Mucosa of descending colon (tissue), 3 donors: ENCODE data around the gene GLRA1. TPM values are rescaled to one million over a fixed set of nuclear protein-coding genes. Genes with fewer than 3 reads are reported as not detected.

ENCODE experiments used
- ATAC-seq: fragments of 200-7000 bp; cut with Tn5 transposase; one replicate; pipeline ENCODE4 v1.9.1; 2020; ENCODE audit warnings: mild to moderate bottlenecking, moderate library complexity
- DNase-seq, 3 donors: peaks; one replicate each; pipeline ENCODE4 v3.0.0-alpha.2; 2020
- H3K36me3 ChIP-seq: fragments of 200-600 bp; one replicate; pipeline ENCODE4 v1.8.0; 2021; ENCODE audit warnings: low read depth, mild to moderate bottlenecking
- H3K4me1 ChIP-seq: fragments of 200-600 bp; one replicate; pipeline ENCODE4 v1.8.0; 2021; ENCODE audit warnings: low read depth, mild to moderate bottlenecking
- H3K4me3 ChIP-seq: fragments of 200-600 bp; one replicate; pipeline ENCODE4 v1.8.0; 2021; ENCODE audit warnings: mild to moderate bottlenecking
- H3K9me3 ChIP-seq: fragments of 200-600 bp; one replicate; pipeline ENCODE4 v1.8.0; 2021; ENCODE audit warnings: mild to moderate bottlenecking
- CTCF ChIP-seq: fragments of 200-600 bp; IDR thresholded peaks from one replicate; pipeline ENCODE4 v1.8.0; 2022; ENCODE audit warnings: antibody characterized with exemption, mild to moderate bottlenecking
- intact Hi-C, 2 donors: fragments of 100-400 bp; cut with DNase I in 1 of 2; cut with micrococcal nuclease in 1 of 2; formaldehyde crosslinking; loops; one replicate each; pipeline versions ENCODE4 v1.11.0 to v1.11.1; 2022; cut with DNase I, micrococcal nuclease
- total RNA-seq, 3 donors: library from RNA; stranded (reverse); fragmentation: NEBNext Ultra II Directional in 2 of 3; extraction: Animal tissue kit (Norgen Biotek cat#: 25700) in 2 of 3; gene quantifications; one replicate each; pipeline versions ENCODE4 v1.2.1 to v1.2.4, GENCODE V29; 2021 to 2023
- donor health status: DM: no; HTN: no; CAD: no; lungs with moderate emphysema.
- donor health status: DM: no; HTN: no; CAD: no.
- donor health status: DM: no; HTN: yes; CAD: no.

Gene GLRA1
- total RNA-seq, 3 donors from 2014 or later: not detected

- Histone ChIP-seq H3K4me1 (no peaks in the 10 kb centered on the region), H3K36me3 (no peaks in the 10 kb centered on the region), H3K4me3 (no peak overlapping the region), H3K9me3 (no peaks in the 10 kb centered on the region)
- TF ChIP-seq CTCF: no peak
- no peak for DNase-seq
- intact Hi-C loops: no loop called here
- ATAC-seq: no peak
Measured at GRCh38 chr5:151872701-151873100, 52.0 kb downstream of the GLRA1 start.

DNA sequence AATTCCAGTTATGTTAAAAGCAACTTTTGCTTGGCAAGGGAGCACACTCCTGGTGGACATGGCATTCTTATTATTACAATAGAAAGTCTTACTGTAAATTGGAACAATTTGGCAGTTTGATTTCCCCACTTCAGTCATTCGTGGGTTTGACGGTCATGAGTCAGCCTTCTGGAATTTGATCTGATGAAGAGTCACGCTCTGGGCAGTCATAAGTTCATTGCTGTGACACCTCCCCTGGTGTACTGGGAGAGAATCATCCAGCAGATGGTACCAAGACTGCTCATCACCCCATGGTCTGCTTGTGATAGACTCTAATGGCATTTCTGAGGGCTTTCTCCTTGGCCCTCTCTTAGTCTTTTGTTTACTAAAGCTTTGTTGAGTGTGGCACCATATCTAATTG, 53.8 kb downstream of the GLRA1 start:
- peak; percentile 76 for ATAC-seq
- no peaks in the 10 kb centered on the region for H3K36me3 ChIP-seq
- no peak overlapping the region for H3K4me3 ChIP-seq
- H3K9me3 ChIP-seq: no peaks in the 10 kb centered on the region
- TF ChIP-seq CTCF: no peak
- no peaks in the 10 kb centered on the region for H3K4me1 ChIP-seq
- intact Hi-C loops: no loop called here
- peak in 1 of 3 donors; percentile 3 for DNase-seq

GRCh38 chr5:151870271-151870670, 54.4 kb downstream of the GLRA1 start:
- DNase-seq: no peak
- intact Hi-C loops: no loop called here
- TF ChIP-seq CTCF: no peak
- H3K4me3 ChIP-seq: no peak overlapping the region
- no peaks in the 10 kb centered on the region for H3K4me1 ChIP-seq
- ATAC-seq: no peak
- no peaks in the 10 kb centered on the region for H3K36me3 ChIP-seq
- H3K9me3 ChIP-seq: no peaks in the 10 kb centered on the region

DNA sequence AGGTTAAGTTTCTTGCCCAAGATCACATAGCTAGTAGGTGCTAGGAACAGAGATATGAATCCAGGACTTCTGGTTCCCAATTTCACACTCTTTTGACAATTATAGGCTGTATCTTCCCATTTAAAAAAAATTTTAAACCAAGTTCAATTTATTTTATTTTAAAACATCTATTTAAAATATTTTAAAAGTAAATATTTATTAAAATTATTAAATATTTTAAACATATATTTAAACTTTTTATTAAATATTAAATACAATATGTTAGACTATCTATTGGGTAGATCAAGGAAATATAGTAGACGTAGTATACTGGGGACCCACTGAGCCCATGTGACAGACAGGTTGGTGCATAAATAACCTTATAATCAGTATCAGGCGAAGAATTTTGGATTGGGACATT, 54.8 kb downstream of the GLRA1 start:
- TF ChIP-seq CTCF: no peak
- Histone ChIP-seq H3K4me3 (no peak overlapping the region), H3K9me3 (no peaks in the 10 kb centered on the region), H3K36me3 (no peaks in the 10 kb centered on the region), H3K4me1 (no peaks in the 10 kb centered on the region)
- no peak for ATAC-seq
- intact Hi-C loops: no loop called here
- no peak for DNase-seq

- H3K4me1 ChIP-seq: no peaks in the 10 kb centered on the region
- intact Hi-C loops: no loop called here
- no peak for DNase-seq
- no peaks in the 10 kb centered on the region for H3K9me3 ChIP-seq
- H3K4me3 ChIP-seq: no peak overlapping the region
- ATAC-seq: peak; percentile 50
- no peaks in the 10 kb centered on the region for H3K36me3 ChIP-seq
- TF ChIP-seq CTCF: no peak
Measured at GRCh38 chr5:151868451-151868850, 56.2 kb downstream of the GLRA1 start.

DNA sequence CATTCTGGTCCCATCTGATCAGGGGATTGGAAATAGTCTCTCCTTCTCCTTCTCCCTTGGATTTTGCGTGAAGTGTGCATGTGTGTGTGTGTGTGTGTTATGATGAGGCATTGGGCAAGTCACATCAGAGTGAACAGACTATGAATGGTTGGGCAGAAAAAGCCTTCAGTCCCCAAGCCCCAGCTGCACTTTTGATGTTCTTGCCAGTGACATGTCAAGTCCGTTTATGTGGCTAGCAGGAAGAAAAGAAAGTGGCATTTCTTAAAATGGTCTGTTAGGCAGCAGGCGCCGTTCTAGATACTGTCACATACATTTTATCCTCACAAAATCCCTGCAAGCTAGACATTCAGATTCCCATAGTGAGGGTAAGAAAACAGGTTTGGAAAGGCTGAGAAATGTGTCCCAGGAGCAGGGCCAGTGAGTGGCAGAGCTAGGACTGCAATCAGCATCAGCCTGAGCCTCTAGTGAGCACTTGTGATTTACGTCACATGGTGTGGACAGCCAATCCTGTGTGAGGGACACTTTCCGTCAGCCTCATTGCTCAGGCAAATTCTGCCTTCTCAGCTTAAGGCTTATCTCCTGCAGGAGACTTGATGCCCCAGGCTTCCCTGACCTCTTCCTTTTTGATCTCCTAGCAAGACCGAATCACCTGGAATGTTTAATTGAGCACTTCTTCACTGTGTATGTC, 60.4 kb downstream of the GLRA1 start:
- DNase-seq: no peak
- no peaks in the 10 kb centered on the region for H3K36me3 ChIP-seq
- no peak for ATAC-seq
- no peaks in the 10 kb centered on the region for H3K4me1 ChIP-seq
- H3K4me3 ChIP-seq: no peak overlapping the region
- H3K9me3 ChIP-seq: no peaks in the 10 kb centered on the region
- TF ChIP-seq CTCF: no peak
- intact Hi-C loops: no loop called here
